Adipocyte (in vitro differentiated cells): ENCODE measurements around the gene CKAP2L.
"Not testable (repeated sequence)": the region's sequence is repeated elsewhere in the genome, so short reads cannot be mapped to it uniquely, and the experiment has no call there.

Source experiments
- DNase-seq: peaks from one replicate; pipeline ENCODE4 v3.0.0-alpha.2; 2015; ENCODE audit warnings: low read depth
- H3K27me3 ChIP-seq: replicated peaks from 2 replicates; pipeline ENCODE4 v1.7.0; 2013; ENCODE audit warnings: mild to moderate bottlenecking, low read length, moderate library complexity; ENCODE audit not compliant: control insufficient read depth, insufficient read depth
- H3K36me3 ChIP-seq: 2 replicates; pipeline ENCODE4 v1.7.0; 2013; ENCODE audit warnings: low read length, mild to moderate bottlenecking, moderate library complexity; ENCODE audit not compliant: control insufficient read depth, insufficient read depth, severe bottlenecking
- H3K4me1 ChIP-seq: 2 replicates; pipeline ENCODE4 v1.7.0; 2013; ENCODE audit warnings: mild to moderate bottlenecking, low read length, moderate library complexity; ENCODE audit not compliant: control insufficient read depth, insufficient read depth
- H3K4me3 ChIP-seq: 2 replicates; pipeline ENCODE4 v1.7.0; 2013; ENCODE audit warnings: mild to moderate bottlenecking, low read length, moderate library complexity
- H3K9ac ChIP-seq: 2 replicates; pipeline ENCODE4 v1.7.0; 2013; ENCODE audit warnings: mild to moderate bottlenecking, low read length, moderate library complexity
- H3K9me3 ChIP-seq: 2 replicates; pipeline ENCODE4 v1.7.0; 2013; ENCODE audit warnings: mild to moderate bottlenecking, low read length, moderate library complexity; ENCODE audit not compliant: control insufficient read depth

The CKAP2L gene

GRCh38 chr2:112723547-112723940 lies 40.9 kb downstream of the CKAP2L start:
- no peaks in the 10 kb centered on the region for H3K9me3 ChIP-seq
- H3K36me3 ChIP-seq: no peaks in the 10 kb centered on the region
- H3K9ac ChIP-seq: no peak overlapping the region
- H3K4me1 ChIP-seq: no peaks in the 10 kb centered on the region
- H3K27me3 ChIP-seq: peaks cover 3% of the 10 kb centered on the region
- DNase-seq: no peak
- H3K4me3 ChIP-seq: no peak overlapping the region

DNA sequence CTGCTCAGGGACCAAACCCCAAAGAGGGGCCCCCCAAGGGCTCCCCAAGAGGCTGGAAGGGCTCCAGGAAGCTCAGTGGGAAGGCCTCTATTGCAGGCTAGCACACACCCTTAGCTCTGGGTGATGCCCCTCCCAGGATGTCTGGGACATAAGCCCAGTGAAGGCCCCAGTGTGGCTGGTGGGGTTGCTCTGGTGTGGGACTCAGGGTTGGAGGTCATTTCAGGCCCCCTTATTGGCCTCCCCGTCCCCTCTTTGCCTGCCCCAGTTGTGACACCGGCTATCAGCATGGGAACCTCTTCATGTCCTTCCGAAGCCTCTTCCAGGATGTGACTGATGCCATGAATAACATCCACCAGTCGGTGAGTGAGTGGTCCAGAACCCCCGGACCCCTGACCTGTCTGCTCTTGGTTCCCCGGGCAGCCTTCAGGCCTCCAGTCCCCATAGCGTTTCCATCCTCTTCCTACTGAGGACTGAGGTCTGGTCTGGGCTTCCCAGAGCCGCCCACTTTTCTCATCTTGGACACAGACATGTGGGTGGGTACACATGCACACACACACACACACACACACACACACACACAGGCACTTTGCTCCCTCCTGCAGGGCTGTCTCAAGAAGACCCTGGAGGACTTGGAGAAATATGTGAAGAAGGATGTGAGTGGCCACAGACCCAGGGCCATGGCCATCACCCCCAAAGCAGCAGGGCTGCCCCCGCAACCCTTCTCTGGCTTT lies 41.4 kb downstream of the CKAP2L start:
- Histone ChIP-seq H3K36me3 (no peaks in the 10 kb centered on the region), H3K4me3 (no peak overlapping the region), H3K4me1 (no peaks in the 10 kb centered on the region), H3K9ac (no peak overlapping the region), H3K27me3 (peaks cover 3% of the 10 kb centered on the region), H3K9me3 (no peaks in the 10 kb centered on the region)
- no peak for DNase-seq

GRCh38 chr2:112721819-112722522 lies 42.4 kb downstream of the CKAP2L start:
- H3K9ac ChIP-seq: no peak overlapping the region
- H3K4me3 ChIP-seq: no peak overlapping the region
- H3K9me3 ChIP-seq: no peaks in the 10 kb centered on the region
- H3K27me3 ChIP-seq: peaks cover 3% of the 10 kb centered on the region
- H3K36me3 ChIP-seq: no peaks in the 10 kb centered on the region
- DNase-seq: no peak
- H3K4me1 ChIP-seq: no peaks in the 10 kb centered on the region

GRCh38 chr2:112720785-112721184 lies 43.6 kb downstream of the CKAP2L start, which contains the start of gene NT5DC4:
Gene NT5DC4 (plus strand): TSS chr2:112721020. CDS start chr2:112721080, 60 bp downstream.
- Histone ChIP-seq H3K4me1 (no peaks in the 10 kb centered on the region), H3K27me3 (peaks cover 3% of the 10 kb centered on the region), H3K9me3 (no peaks in the 10 kb centered on the region), H3K36me3 (no peaks in the 10 kb centered on the region), H3K9ac (no peak within 1 kb of the TSS), H3K4me3 (no peak within 1 kb of the TSS)
- DNase-seq: no peak

GRCh38 chr2:112718863-112719370 lies 45.5 kb downstream of the CKAP2L start:
- H3K27me3 ChIP-seq: peaks cover 3% of the 10 kb centered on the region
- H3K36me3 ChIP-seq: no peaks in the 10 kb centered on the region
- H3K9me3 ChIP-seq: no peaks in the 10 kb centered on the region
- no peaks in the 10 kb centered on the region for H3K4me1 ChIP-seq
- H3K9ac ChIP-seq: no peak overlapping the region
- no peak for DNase-seq
- H3K4me3 ChIP-seq: no peak overlapping the region

DNA sequence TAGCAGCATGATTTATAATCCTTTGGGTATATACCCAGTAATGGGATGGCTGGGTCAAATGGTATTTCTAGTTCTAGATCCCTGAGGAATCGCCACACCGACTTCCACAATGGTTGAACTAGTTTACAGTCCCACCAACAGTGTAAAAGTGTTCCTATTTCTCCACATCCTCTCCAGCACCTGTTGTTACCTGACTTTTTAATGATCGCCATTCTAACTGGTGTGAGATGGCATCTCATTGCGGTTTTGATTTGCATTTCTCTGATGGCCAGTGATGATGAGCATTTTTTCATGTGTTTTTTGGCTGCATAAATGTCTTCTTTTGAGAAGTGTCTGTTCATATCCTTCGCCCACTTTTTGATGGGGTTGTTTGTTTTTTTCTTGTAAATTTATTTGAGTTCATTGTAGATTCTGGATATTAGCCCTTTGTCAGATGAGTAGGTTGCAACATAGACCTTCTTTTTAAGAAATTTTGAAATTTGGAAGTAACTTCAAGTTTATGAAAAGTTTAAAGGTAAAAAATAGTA lies 47.5 kb downstream of the CKAP2L start:
- H3K9me3 ChIP-seq, DNase-seq, H3K9ac ChIP-seq, H3K4me3 ChIP-seq, H3K36me3 ChIP-seq, H3K27me3 ChIP-seq, H3K4me1 ChIP-seq: not testable (repeated sequence)

DNA sequence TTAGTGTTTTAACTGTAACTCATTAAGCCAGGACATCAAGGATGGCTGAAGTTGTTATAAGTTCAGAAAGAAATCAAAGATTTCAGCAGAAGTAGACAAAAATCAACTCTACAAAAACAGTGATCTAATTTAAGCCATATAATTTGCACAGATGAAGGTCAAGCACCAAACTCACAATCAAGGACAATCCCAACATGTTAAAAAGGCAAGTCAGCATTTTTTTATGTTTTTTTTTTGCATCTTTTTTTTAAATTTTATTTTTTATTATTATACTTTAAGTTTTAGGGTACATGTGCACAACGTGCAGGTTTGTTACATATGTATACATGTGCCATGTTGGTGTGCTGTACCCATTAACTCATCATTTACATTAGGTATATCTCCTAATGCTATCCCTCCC lies 48.3 kb downstream of the CKAP2L start:
- not testable (repeated sequence) for H3K27me3 ChIP-seq, H3K36me3 ChIP-seq, H3K9me3 ChIP-seq, H3K9ac ChIP-seq, DNase-seq, H3K4me1 ChIP-seq, H3K4me3 ChIP-seq

- no peak overlapping the region for H3K9ac ChIP-seq
- H3K9me3 ChIP-seq: no peaks in the 10 kb centered on the region
- no peak overlapping the region for H3K4me3 ChIP-seq
- DNase-seq: peak; percentile 36
- H3K4me1 ChIP-seq: peaks cover 5% of the 10 kb centered on the region
- no peaks in the 10 kb centered on the region for H3K36me3 ChIP-seq
- H3K27me3 ChIP-seq: no peaks in the 10 kb centered on the region
Observed at GRCh38 chr2:112714836-112715631, 49.4 kb downstream of the CKAP2L start.

- Histone ChIP-seq H3K4me1 (peaks cover 5% of the 10 kb centered on the region), H3K36me3 (no peaks in the 10 kb centered on the region), H3K9me3 (no peaks in the 10 kb centered on the region), H3K4me3 (no peak overlapping the region), H3K27me3 (no peaks in the 10 kb centered on the region), H3K9ac (no peak overlapping the region)
- DNase-seq: no peak
Observed at GRCh38 chr2:112714331-112714730, 50.1 kb downstream of the CKAP2L start.

GRCh38 chr2:112713926-112714325 lies 50.5 kb downstream of the CKAP2L start:
- no peak for DNase-seq
- H3K36me3 ChIP-seq: no peaks in the 10 kb centered on the region
- no peaks in the 10 kb centered on the region for H3K27me3 ChIP-seq
- H3K4me1 ChIP-seq: peaks cover 5% of the 10 kb centered on the region
- H3K9me3 ChIP-seq: no peaks in the 10 kb centered on the region
- no peak overlapping the region for H3K4me3 ChIP-seq
- no peak overlapping the region for H3K9ac ChIP-seq

- H3K9me3 ChIP-seq: no peaks in the 10 kb centered on the region
- DNase-seq: no peak
- no peak overlapping the region for H3K9ac ChIP-seq
- H3K4me3 ChIP-seq: no peak overlapping the region
- H3K4me1 ChIP-seq: peaks cover 5% of the 10 kb centered on the region
- H3K36me3 ChIP-seq: no peaks in the 10 kb centered on the region
- H3K27me3 ChIP-seq: no peaks in the 10 kb centered on the region
Observed at GRCh38 chr2:112713585-112713925, 50.9 kb downstream of the CKAP2L start.
